Fibroblast of lung (primary cell): ENCODE results near the gene TMEM161A.

Experiments used
- CTCF ChIP-seq, 2 donors: IDR thresholded peaks in 1 of 2; conservative IDR thresholded peaks in 1 of 2; 1 replicate in 1 of 2; 2 replicates in 1 of 2; pipeline ENCODE4 v1.5.1; 2011 to 2012; ENCODE audit warnings: low read length in 2 of 2, control low read depth in 1 of 2, inconsistent platforms in 1 of 2, low read depth in 1 of 2, mild to moderate bottlenecking in 1 of 2
- EZH2 ChIP-seq: IDR thresholded peaks from 2 replicates; pipeline ENCODE4 v1.5.1; 2012; ENCODE audit warnings: low read length, control low read depth, mild to moderate bottlenecking; ENCODE audit errors: missing control alignments

- no peak for TF ChIP-seq CTCF (conservative IDR thresholded peaks at IDR 0.05 in 1 of 2, IDR thresholded peaks at IDR 0.05 in 1 of 2; ENCODE audit: low read depth in 1 of 2, low read length in 2 of 2)
- no peak for TF ChIP-seq EZH2
These were observed 32.2 kb downstream of the TMEM161A start for GRCh38 chr19:19106056-19106551.
